Heart left ventricle (tissue), 13 donors: ENCODE data around the gene RAB10.

Experiments
- POLR2A ChIP-seq, 2 donors: fragments of 450-650 bp; IDR thresholded peaks; one replicate each; pipeline ENCODE4 v1.6.1; 2017; ENCODE audit warnings: antibody characterized with exemption in 2 of 2, mild to moderate bottlenecking in 2 of 2, moderate library complexity in 2 of 2
- TF ChIP-seq, protein P1 (sequence below), 12 donors: fragments of 200-600 bp; sonication (generic) in 4 of 12; IDR thresholded peaks; one replicate each; pipeline versions ENCODE4 v1.5.0 to v1.8.0; 2018 to 2022; ENCODE audit warnings: antibody characterized with exemption in 12 of 12, mild to moderate bottlenecking in 5 of 12
- donor health status: ischemic (EF 13 %, LVEDD 7.1; RV severe dilation, severe dysfunction).
- donor health status: DM: no; HTN: yes; CAD: no.
- donor health status: DM: no; HTN: no; CAD: no.
- donor health status: ischemic (EF 25% LVEDD 6.9; RV normal size, moderate dysfunction).
- donor health status: ischemic (EF 25% LVEDD 5.7; RV mildly dilated, moderate dysfunction).
- donor health status: ischemic (EF 35%, LVEDD 5.7; RV mildly dilated, moderate dysfunction).
- donor health status: nonischemic (EF 11% LVEDD 7.7; RV severe dilation, severe dysfunction).
- donor health status: DM: yes; HTN: yes; CAD: no.
- donor health status: PGD.
- donor health status: ischemic (EF 29% LVEDD 5.4; RV normal size, mild dysfunction).
- donor health status: nonischemic (EF 23%, LVEDD 6.1; RV moderate dilation, normal function).

- TF ChIP-seq, protein P1, sequence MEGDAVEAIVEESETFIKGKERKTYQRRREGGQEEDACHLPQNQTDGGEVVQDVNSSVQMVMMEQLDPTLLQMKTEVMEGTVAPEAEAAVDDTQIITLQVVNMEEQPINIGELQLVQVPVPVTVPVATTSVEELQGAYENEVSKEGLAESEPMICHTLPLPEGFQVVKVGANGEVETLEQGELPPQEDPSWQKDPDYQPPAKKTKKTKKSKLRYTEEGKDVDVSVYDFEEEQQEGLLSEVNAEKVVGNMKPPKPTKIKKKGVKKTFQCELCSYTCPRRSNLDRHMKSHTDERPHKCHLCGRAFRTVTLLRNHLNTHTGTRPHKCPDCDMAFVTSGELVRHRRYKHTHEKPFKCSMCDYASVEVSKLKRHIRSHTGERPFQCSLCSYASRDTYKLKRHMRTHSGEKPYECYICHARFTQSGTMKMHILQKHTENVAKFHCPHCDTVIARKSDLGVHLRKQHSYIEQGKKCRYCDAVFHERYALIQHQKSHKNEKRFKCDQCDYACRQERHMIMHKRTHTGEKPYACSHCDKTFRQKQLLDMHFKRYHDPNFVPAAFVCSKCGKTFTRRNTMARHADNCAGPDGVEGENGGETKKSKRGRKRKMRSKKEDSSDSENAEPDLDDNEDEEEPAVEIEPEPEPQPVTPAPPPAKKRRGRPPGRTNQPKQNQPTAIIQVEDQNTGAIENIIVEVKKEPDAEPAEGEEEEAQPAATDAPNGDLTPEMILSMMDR (IDR thresholded peaks at IDR 0.05): no peak
- TF ChIP-seq POLR2A (IDR thresholded peaks at IDR 0.05): no peak
Measured at GRCh38 chr2:26164231-26164630, 130.3 kb downstream of the RAB10 start.
